Panc1 (cell line): ENCODE measurements around the gene FLII.

Experiments used
- CTCF ChIP-seq: fragments of 450-650 bp; IDR thresholded peaks from 2 replicates; pipeline ENCODE4 v1.5.1; 2017; ENCODE audit warnings: mild to moderate bottlenecking
- TCF7L2 ChIP-seq: IDR thresholded peaks from 2 replicates; pipeline ENCODE4 v1.6.1; 2011; ENCODE audit warnings: mild to moderate bottlenecking, low read depth, low read length, inconsistent platforms

- no peak for TF ChIP-seq CTCF
- TF ChIP-seq TCF7L2, result no peak
These were observed 50.4 kb downstream of the FLII start for GRCh38 chr17:18208092-18208491.
